Body of pancreas (tissue), 4 donors: Measurements from ENCODE around the gene PVALB. TPM values are rescaled to one million over a fixed set of nuclear protein-coding genes. Genes with fewer than 3 reads are reported as not detected.

Experiments
- ATAC-seq: fragments of 150-250 bp; one replicate; pipeline ENCODE4 v1.9.1; 2016
- DNase-seq, 4 donors: peaks; one replicate each; pipeline ENCODE4 v3.0.0-alpha.2; 2019
- H3K27ac ChIP-seq, 4 donors: fragments of 200-600 bp; sonication (generic); 1 replicate in 3 of 4; 2 replicates in 1 of 4; pipeline versions ENCODE4 v1.5.1 to v1.6.1; 2016 to 2019; ENCODE audit warnings: mild to moderate bottlenecking in 1 of 4, mixed read lengths in 1 of 4, moderate library complexity in 1 of 4
- H3K27me3 ChIP-seq, 2 donors: fragments of 200-600 bp; sonication (generic); one replicate each; pipeline ENCODE4 v1.6.0; 2016; ENCODE audit warnings: mild to moderate bottlenecking in 1 of 2
- H3K36me3 ChIP-seq, 2 donors: fragments of 200-600 bp; sonication (generic); replicated peaks in 1 of 2; 2 replicates each; pipeline ENCODE4 v1.5.1; 2016; ENCODE audit warnings: low read depth in 2 of 2; ENCODE audit not compliant: insufficient read depth in 1 of 2
- H3K4me1 ChIP-seq: fragments of 200-600 bp; sonication (generic); one replicate; pipeline ENCODE4 v1.6.0; 2016
- H3K4me3 ChIP-seq, 2 donors: fragments of 200-600 bp; sonication (generic); 1 replicate in 1 of 2; 2 replicates in 1 of 2; pipeline ENCODE4 v1.5.1; 2016 to 2019
- H3K9me3 ChIP-seq, 3 donors: fragments of 200-600 bp; sonication (generic); 1 replicate in 2 of 3; 2 replicates in 1 of 3; pipeline ENCODE4 v1.5.1; 2016
- CTCF ChIP-seq, 7 experiments: fragments of 450-650 bp in 4 of 7; fragments of 200-600 bp in 3 of 7; sonication (generic) in 3 of 7; IDR thresholded peaks; one replicate each; pipeline ENCODE4 v1.5.1; 2016 to 2019; ENCODE audit warnings: antibody characterized with exemption in 7 of 7
- POLR2A ChIP-seq, 3 donors: fragments of 450-650 bp; IDR thresholded peaks; one replicate each; pipeline ENCODE4 v1.6.1; 2016; ENCODE audit warnings: antibody characterized with exemption in 3 of 3, mild to moderate bottlenecking in 2 of 3
- WGBS, 2 donors: methylation state at CpG; one replicate each; pipeline ENCODE4 v1.1.5; 2017; 5-methylcytosine and 5-hydroxymethylcytosine counted together
- intact Hi-C: fragments of 100-400 bp; cut with DNase I; formaldehyde crosslinking; loops from one replicate; pipeline ENCODE4 v1.15.1; 2023
- total RNA-seq, 2 donors: library from RNA; depleted of rRNA; stranded (reverse); fragments of >200 nt; gene quantifications; one replicate each; pipeline ENCODE4 v1.1.0, GENCODE V29; 2016

PVALB gene
- total RNA-seq, 2 donors from 2014 or later = not detected

GRCh38 chr22:36830601-36831000, 13.8 kb upstream of the PVALB start:
- Histone ChIP-seq H3K27ac (no peak overlapping the region), H3K9me3 (no peaks in the 10 kb centered on the region), H3K36me3 (no peaks in the 10 kb centered on the region), H3K4me1 (no peaks in the 10 kb centered on the region), H3K27me3 (no peaks in the 10 kb centered on the region), H3K4me3 (no peak overlapping the region)
- ATAC-seq (no peak), DNase-seq (no peak)
- no peak for TF ChIP-seq POLR2A (IDR thresholded peaks at IDR 0.05)
- intact Hi-C loops = no loop called here
- WGBS, 2 donors = 60 to 64% methylated on average over 2 of the region's 2 CpGs

GRCh38 chr22:36829370-36830002, 12.7 kb upstream of the PVALB start:
- intact Hi-C loops = no loop called here
- H3K36me3 ChIP-seq = no peaks in the 10 kb centered on the region
- DNase-seq = no peak
- no peak for ATAC-seq
- H3K9me3 ChIP-seq = no peaks in the 10 kb centered on the region
- H3K4me3 ChIP-seq = no peak overlapping the region
- WGBS, 2 donors = 80 to 82% methylated on average over 5 of the region's 5 CpGs
- H3K27me3 ChIP-seq = no peaks in the 10 kb centered on the region
- no peak for TF ChIP-seq CTCF (IDR thresholded peaks at IDR 0.05)
- TF ChIP-seq POLR2A (IDR thresholded peaks at IDR 0.05) = no peak
- H3K27ac ChIP-seq = no peak overlapping the region
- no peaks in the 10 kb centered on the region for H3K4me1 ChIP-seq

GRCh38 chr22:36828815-36829214, 12.0 kb upstream of the PVALB start:
- intact Hi-C loops = no loop called here
- no peaks in the 10 kb centered on the region for H3K9me3 ChIP-seq
- TF ChIP-seq CTCF (IDR thresholded peaks at IDR 0.05) (no peak), POLR2A (IDR thresholded peaks at IDR 0.05) (no peak)
- DNase-seq (no peak), ATAC-seq (no peak)
- no peaks in the 10 kb centered on the region for H3K4me1 ChIP-seq
- H3K4me3 ChIP-seq = no peak overlapping the region
- H3K36me3 ChIP-seq = no peaks in the 10 kb centered on the region
- 47 to 51% methylated on average over 3 of the region's 3 CpGs for WGBS, 2 donors
- no peaks in the 10 kb centered on the region for H3K27me3 ChIP-seq
- H3K27ac ChIP-seq = no peak overlapping the region

GRCh38 chr22:36826262-36826661, 9.4 kb upstream of the PVALB start:
- no peaks in the 10 kb centered on the region for H3K9me3 ChIP-seq
- no peak for DNase-seq
- no peaks in the 10 kb centered on the region for H3K36me3 ChIP-seq
- TF ChIP-seq CTCF (IDR thresholded peaks at IDR 0.05) (no peak), POLR2A (IDR thresholded peaks at IDR 0.05) (no peak)
- H3K27ac ChIP-seq = no peak overlapping the region
- 71 to 81% methylated on average over 6 of the region's 6 CpGs for WGBS, 2 donors
- H3K4me1 ChIP-seq = no peaks in the 10 kb centered on the region
- ATAC-seq = no peak
- intact Hi-C loops = no loop called here
- no peaks in the 10 kb centered on the region for H3K27me3 ChIP-seq
- no peak overlapping the region for H3K4me3 ChIP-seq

- no peak overlapping the region for H3K27ac ChIP-seq
- TF ChIP-seq CTCF (IDR thresholded peaks at IDR 0.05) = no peak
- no peak for TF ChIP-seq POLR2A (IDR thresholded peaks at IDR 0.05)
- intact Hi-C loops = no loop called here
- H3K27me3 ChIP-seq = no peaks in the 10 kb centered on the region
- H3K4me3 ChIP-seq = no peak overlapping the region
- H3K36me3 ChIP-seq = no peaks in the 10 kb centered on the region
- no peaks in the 10 kb centered on the region for H3K9me3 ChIP-seq
- ATAC-seq = no peak
- 78 to 85% methylated on average over 2 of the region's 2 CpGs for WGBS, 2 donors
- DNase-seq = no peak
- no peaks in the 10 kb centered on the region for H3K4me1 ChIP-seq
Measured at GRCh38 chr22:36824655-36825054, 7.8 kb upstream of the PVALB start.
